Ovary (tissue), 9 donors: ENCODE data around the gene TOR1A. TPM values are rescaled to one million over a fixed set of nuclear protein-coding genes. Genes with fewer than 3 reads are reported as not detected.

ENCODE experiments used
- DNase-seq, 5 donors: peaks; one replicate each; pipeline ENCODE4 v3.0.0-alpha.2; 2019 to 2020
- H3K27ac ChIP-seq, 2 donors: fragments of 200-600 bp; one replicate each; pipeline versions ENCODE4 v1.5.1 to v1.8.0; 2019 to 2022
- H3K27me3 ChIP-seq: fragments of 200-600 bp; one replicate; pipeline ENCODE4 v1.8.0; 2022
- H3K36me3 ChIP-seq: fragments of 200-600 bp; sonication (generic); one replicate; pipeline ENCODE4 v1.5.1; 2019
- H3K4me1 ChIP-seq: one replicate; pipeline ENCODE4 v1.8.1; 2013; ENCODE audit warnings: mild to moderate bottlenecking, moderate library complexity; ENCODE audit not compliant: insufficient read depth
- H3K4me3 ChIP-seq: fragments of 200-600 bp; sonication (generic); one replicate; pipeline ENCODE4 v1.5.1; 2017
- H3K9me3 ChIP-seq, 2 donors: fragments of 200-600 bp in 1 of 2; sonication (generic) in 1 of 2; one replicate each; pipeline versions ENCODE4 v1.5.1 to v1.8.1; 2013 to 2019; ENCODE audit warnings: mild to moderate bottlenecking in 1 of 2, moderate library complexity in 1 of 2
- EP300 ChIP-seq: sonication (generic); formaldehyde crosslinking; IDR thresholded peaks from one replicate; pipeline ENCODE4 v1.6.1; 2017; ENCODE audit warnings: antibody characterized with exemption
- POLR2A ChIP-seq: fragments of 450-650 bp; IDR thresholded peaks from one replicate; pipeline ENCODE4 v1.6.1; 2017; ENCODE audit warnings: antibody characterized with exemption, mild to moderate bottlenecking, moderate library complexity
- WGBS, 3 donors: extraction: QIAGEN DNeasy Blood & Tissue Kit in 1 of 3; methylation state at CpG; one replicate each; pipeline versions ENCODE4 v1.1.5 to v1.1.7; 2013 to 2017; 5-methylcytosine and 5-hydroxymethylcytosine counted together
- intact Hi-C, 4 donors: fragments of 100-400 bp; cut with DNase I; formaldehyde crosslinking; loops; one replicate each; pipeline versions ENCODE4 v1.11.0 to v1.15.1; 2022 to 2023
- polyA plus RNA-seq, 2 donors: library from polyadenylated mRNA; stranded (reverse); fragments of 200-250 nt in 1 of 2; fragments of 350-450 nt in 1 of 2; fragmentation: Illumina TruSeq in 1 of 2; extraction: RNeasy Lipid Tissue Mini Kit (QIAGEN cat#74804) in 1 of 2; gene quantifications; one replicate each; pipeline ENCODE4 v1.2.3, GENCODE V29; 2013 to 2014
- total RNA-seq, 7 donors: library from RNA; depleted of rRNA in 2 of 7; stranded (reverse); fragments of >200 nt in 2 of 7; fragmentation: NEBNext Ultra II Directional in 3 of 7; extraction: Animal tissue kit (Norgen Biotek cat#: 25700) in 3 of 7; gene quantifications; one replicate each; pipeline versions ENCODE4 v1.1.0 to v1.2.4, GENCODE V29; 2016 to 2023
- TF ChIP-seq, protein P1 (sequence below), 3 donors: fragments of 450-650 bp in 2 of 3; fragments of 200-600 bp in 1 of 3; IDR thresholded peaks; one replicate each; pipeline versions ENCODE4 v1.5.1 to v1.8.0; 2016 to 2022; ENCODE audit warnings: antibody characterized with exemption in 3 of 3, mild to moderate bottlenecking in 1 of 3
- donor health status: DM: no; HTN: no; CAD: no; lungs with moderate emphysema.
- donor health status: DM: no; HTN: no; CAD: no.
- donor health status: Bipolar disorder and iron deficiency.
- donor health status: DM: yes; HTN: yes; CAD: no.
- donor health status: DM: no; HTN: no; CAD: no.
- donor health status: DM: yes; HTN: yes; CAD: no.

The TOR1A gene
- total and polyA plus RNA-seq, 9 donors, result 23.5 to 45.6 (median 27.1) TPM

- WGBS, 3 donors, result 35 to 53% (median 36%) methylated on average over 2 of the region's 2 CpGs
- intact Hi-C loops, result no loop called here
- H3K9me3 ChIP-seq, result no peaks in the 10 kb centered on the region
- no peaks in the 10 kb centered on the region for H3K27me3 ChIP-seq
- DNase-seq, result no peak
- H3K4me1 ChIP-seq, result no peaks in the 10 kb centered on the region
- H3K27ac ChIP-seq, result no peak overlapping the region
- no peak overlapping the region for H3K4me3 ChIP-seq
- no peaks in the 10 kb centered on the region for H3K36me3 ChIP-seq
- no peak for TF ChIP-seq POLR2A
Measured at GRCh38 chr9:129845373-129845772, 21.4 kb upstream of the TOR1A start.

DNA sequence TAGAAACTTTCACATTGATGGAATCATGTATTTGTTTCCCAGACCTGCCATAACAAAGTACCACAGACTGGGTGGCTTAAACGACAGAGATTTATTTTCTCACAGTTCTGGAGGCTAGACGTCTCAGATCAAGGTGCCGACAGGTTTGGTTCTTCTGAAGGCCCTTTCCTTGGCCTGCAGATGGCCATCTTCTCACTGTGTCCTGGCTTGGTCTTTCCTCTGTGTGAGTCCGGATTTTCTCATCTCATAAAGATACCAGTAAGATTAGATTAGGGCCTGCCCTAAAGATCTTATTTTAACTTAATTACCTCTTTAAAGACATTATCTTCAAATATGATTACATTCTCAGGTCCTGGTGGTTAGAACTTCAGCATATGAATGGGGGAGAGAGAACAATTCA, 17.1 kb upstream of the TOR1A start:
- peaks cover 4% of the 10 kb centered on the region for H3K4me1 ChIP-seq
- 65 to 75% (median 65%) methylated on average over 4 of the region's 4 CpGs for WGBS, 3 donors
- no peaks in the 10 kb centered on the region for H3K9me3 ChIP-seq
- TF ChIP-seq, protein P1, sequence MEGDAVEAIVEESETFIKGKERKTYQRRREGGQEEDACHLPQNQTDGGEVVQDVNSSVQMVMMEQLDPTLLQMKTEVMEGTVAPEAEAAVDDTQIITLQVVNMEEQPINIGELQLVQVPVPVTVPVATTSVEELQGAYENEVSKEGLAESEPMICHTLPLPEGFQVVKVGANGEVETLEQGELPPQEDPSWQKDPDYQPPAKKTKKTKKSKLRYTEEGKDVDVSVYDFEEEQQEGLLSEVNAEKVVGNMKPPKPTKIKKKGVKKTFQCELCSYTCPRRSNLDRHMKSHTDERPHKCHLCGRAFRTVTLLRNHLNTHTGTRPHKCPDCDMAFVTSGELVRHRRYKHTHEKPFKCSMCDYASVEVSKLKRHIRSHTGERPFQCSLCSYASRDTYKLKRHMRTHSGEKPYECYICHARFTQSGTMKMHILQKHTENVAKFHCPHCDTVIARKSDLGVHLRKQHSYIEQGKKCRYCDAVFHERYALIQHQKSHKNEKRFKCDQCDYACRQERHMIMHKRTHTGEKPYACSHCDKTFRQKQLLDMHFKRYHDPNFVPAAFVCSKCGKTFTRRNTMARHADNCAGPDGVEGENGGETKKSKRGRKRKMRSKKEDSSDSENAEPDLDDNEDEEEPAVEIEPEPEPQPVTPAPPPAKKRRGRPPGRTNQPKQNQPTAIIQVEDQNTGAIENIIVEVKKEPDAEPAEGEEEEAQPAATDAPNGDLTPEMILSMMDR (IDR thresholded peaks at IDR 0.05), result no peak
- TF ChIP-seq EP300 (no peak), POLR2A (no peak)
- no peaks in the 10 kb centered on the region for H3K27me3 ChIP-seq
- H3K4me3 ChIP-seq, result no peak overlapping the region
- DNase-seq, result no peak
- no peaks in the 10 kb centered on the region for H3K36me3 ChIP-seq
- no peak overlapping the region for H3K27ac ChIP-seq
- intact Hi-C loops, result no loop called here

DNA sequence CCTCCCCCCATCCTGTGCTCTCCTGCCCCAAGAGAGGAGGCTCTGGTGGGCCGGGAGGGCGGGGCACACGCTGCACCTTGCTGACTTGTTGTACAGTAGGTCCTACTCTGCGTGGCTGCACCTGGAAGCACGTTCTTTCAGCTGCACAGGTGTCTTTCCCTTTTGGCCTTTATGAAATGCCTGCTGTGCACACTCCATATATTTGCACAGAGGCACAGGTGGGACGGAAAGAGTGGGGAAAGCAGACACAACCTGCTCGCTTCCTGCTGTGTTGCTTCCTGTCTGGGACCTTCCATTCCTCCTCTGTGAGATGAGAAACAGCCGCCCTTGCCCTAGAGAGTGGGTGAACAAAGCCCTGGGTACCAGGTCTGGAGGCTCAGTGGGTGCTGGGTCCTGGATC, 16.1 kb upstream of the TOR1A start:
- 85 to 92% (median 91%) methylated on average over 8 of the region's 8 CpGs for WGBS, 3 donors
- no peak for DNase-seq
- H3K27ac ChIP-seq, result no peak overlapping the region
- no peaks in the 10 kb centered on the region for H3K9me3 ChIP-seq
- H3K27me3 ChIP-seq, result no peaks in the 10 kb centered on the region
- H3K4me1 ChIP-seq, result peaks cover 5% of the 10 kb centered on the region
- TF ChIP-seq, protein P1 (IDR thresholded peaks at IDR 0.05), result no peak
- TF ChIP-seq POLR2A (no peak), EP300 (no peak)
- intact Hi-C loops, result no loop called here
- H3K36me3 ChIP-seq, result no peaks in the 10 kb centered on the region
- H3K4me3 ChIP-seq, result no peak overlapping the region

DNA sequence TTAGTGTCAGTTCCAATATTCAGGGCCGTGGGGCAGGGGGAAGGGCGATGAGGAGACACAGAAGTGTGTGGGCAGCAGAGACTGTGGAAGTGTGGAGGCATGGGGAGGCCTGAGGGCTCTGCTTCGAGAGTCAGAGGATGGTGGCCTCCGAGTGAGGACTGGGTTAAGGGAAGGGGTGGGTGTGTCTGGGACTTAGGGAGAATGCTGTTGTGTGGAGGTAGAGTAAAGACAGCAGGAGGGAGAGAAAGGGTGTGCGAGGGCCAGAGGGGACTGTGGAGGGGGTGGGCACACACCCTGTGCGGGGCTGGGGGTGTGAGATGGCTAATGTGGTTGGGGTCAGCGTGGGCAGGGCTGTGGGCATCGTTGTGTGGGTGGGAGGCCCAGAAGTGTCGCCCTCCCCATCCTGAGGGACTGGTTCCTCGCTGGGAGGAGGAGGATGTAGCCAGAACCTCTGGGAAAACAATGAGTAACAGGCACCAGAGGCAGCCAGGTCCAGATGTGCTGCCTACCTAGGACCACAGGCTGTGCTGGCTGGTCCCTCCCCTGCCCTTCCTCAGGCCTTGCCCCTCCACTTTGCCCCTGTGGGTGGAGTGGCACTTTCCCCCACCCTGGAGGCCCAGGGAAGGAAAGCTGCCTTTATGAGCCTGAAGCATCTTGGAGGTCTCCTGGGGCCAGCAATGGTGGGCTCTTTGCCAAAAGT, 15.5 kb upstream of the TOR1A start:
- H3K4me1 ChIP-seq, result peaks cover 7% of the 10 kb centered on the region
- 67 to 71% (median 69%) methylated on average over 10 of the region's 10 CpGs for WGBS, 3 donors
- no peak overlapping the region for H3K27ac ChIP-seq
- no peak overlapping the region for H3K4me3 ChIP-seq
- no peaks in the 10 kb centered on the region for H3K27me3 ChIP-seq
- no peak for TF ChIP-seq EP300
- no peak for TF ChIP-seq POLR2A
- TF ChIP-seq, protein P1 (IDR thresholded peaks at IDR 0.05), result no peak
- H3K9me3 ChIP-seq, result no peaks in the 10 kb centered on the region
- no peaks in the 10 kb centered on the region for H3K36me3 ChIP-seq
- no peak for DNase-seq
- intact Hi-C loops, result no loop called here

DNA sequence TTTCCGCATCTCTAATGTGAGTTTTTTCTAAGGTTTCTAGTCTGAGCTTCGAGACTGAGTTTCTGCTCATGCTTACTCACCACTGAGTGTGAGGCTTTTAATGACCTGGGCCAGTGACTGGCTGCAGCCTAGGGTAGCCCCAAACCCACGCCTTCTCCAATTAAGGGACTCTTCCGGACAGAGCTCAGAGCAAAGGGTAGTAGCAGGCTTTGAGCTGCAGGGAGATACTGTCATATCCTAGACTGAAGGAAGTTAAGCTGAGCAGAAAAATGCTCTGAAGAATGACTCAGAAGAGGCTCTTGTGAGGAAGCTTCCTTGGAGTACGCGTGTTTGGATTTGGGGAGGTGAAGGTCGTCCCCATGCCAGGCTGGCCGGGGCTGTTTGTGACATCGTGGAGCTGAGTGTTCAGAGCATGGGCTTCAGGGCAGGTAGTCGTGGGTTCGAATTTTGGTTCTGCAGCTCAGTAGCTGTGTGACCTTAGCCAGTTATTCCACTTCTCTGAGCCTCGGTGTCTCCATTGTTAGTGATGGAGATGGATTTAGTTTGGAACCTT, 14.8 kb upstream of the TOR1A start:
- TF ChIP-seq POLR2A (no peak), EP300 (no peak)
- TF ChIP-seq, protein P1 (IDR thresholded peaks at IDR 0.05), result no peak
- no peaks in the 10 kb centered on the region for H3K36me3 ChIP-seq
- H3K27me3 ChIP-seq, result no peaks in the 10 kb centered on the region
- no peak overlapping the region for H3K4me3 ChIP-seq
- peaks cover 9% of the 10 kb centered on the region for H3K4me1 ChIP-seq
- intact Hi-C loops, result no loop called here
- DNase-seq, result no peak
- WGBS, 3 donors, result 77 to 85% (median 81%) methylated on average over 12 of the region's 12 CpGs
- no peak overlapping the region for H3K27ac ChIP-seq
- H3K9me3 ChIP-seq, result no peaks in the 10 kb centered on the region
